Esophagus mucosa (tissue), 1 donor: ENCODE measurements around the gene ADGRL3. TPM values are rescaled to one million over a fixed set of nuclear protein-coding genes. Genes with fewer than 3 reads are reported as not detected.
"Not testable (repeated sequence)": the region's sequence is repeated elsewhere in the genome, so short reads cannot be mapped to it uniquely, and the experiment has no call there.

ENCODE experiments used
- ATAC-seq: fragments of 200-7000 bp; cut with Tn5 transposase; one replicate; pipeline ENCODE4 v1.9.1; 2020
- total RNA-seq: library from RNA; stranded (reverse); gene quantifications from one replicate; pipeline ENCODE4 v1.2.4, GENCODE V29; 2023
- donor health status: DM: yes; HTN: yes; CAD: no.

Gene ADGRL3
- total RNA-seq, 1 donor from 2014 or later = 4.1 TPM

DNA sequence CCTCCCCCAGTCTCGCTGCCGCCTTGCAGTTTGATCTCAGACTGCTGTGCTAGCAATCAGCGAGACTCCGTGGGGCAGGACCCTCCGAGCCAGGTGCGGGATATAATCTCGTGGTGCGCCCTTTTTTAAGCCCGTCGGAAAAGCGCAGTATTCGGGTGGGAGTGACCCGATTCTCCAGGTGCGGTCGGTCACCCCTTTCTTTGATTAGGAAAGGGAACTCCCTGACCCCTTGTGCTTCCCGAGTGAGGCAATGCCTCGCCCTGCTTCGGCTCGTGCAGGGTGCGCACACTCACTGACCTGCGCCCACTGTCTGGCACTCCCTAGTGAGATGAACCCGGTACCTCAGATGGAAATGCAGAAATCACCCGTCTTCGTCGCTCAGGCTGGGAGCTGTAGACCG lies 172.7 kb downstream of the ADGRL3 start:
- not testable (repeated sequence) for ATAC-seq

GRCh38 chr4:61373901-61374440 lies 173.8 kb downstream of the ADGRL3 start:
- no peak for ATAC-seq

- ATAC-seq = no peak
Measured at GRCh38 chr4:61374447-61374891, 174.3 kb downstream of the ADGRL3 start.

- ATAC-seq = peak; percentile 72
Measured at GRCh38 chr4:61375301-61375700, 175.2 kb downstream of the ADGRL3 start.

GRCh38 chr4:61376301-61376700 lies 176.2 kb downstream of the ADGRL3 start:
- no peak for ATAC-seq

- ATAC-seq = peak; percentile 63
Measured at GRCh38 chr4:61379406-61379805, 179.3 kb downstream of the ADGRL3 start.

DNA sequence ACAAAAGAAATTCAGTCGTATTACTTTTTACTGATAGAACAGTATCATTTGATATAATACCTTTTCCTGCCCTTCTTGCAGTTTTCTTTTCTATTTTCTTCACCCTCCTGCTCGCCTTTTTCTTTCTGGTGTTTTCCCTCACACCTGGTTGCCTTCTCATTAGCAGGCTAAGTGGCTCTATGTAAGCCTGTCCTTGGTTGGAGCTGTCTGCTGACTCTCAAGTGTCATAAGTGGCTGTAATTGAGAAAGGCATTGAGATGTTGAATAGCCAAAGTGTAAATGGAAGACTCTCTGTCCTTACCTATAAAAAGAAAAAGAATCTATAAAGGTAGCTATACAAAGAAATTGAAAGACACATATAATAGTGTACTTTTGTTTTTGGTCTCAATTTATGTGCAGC lies 180.7 kb downstream of the ADGRL3 start:
- no peak for ATAC-seq

- ATAC-seq = no peak
Measured at GRCh38 chr4:61385256-61385655, 185.1 kb downstream of the ADGRL3 start.

DNA sequence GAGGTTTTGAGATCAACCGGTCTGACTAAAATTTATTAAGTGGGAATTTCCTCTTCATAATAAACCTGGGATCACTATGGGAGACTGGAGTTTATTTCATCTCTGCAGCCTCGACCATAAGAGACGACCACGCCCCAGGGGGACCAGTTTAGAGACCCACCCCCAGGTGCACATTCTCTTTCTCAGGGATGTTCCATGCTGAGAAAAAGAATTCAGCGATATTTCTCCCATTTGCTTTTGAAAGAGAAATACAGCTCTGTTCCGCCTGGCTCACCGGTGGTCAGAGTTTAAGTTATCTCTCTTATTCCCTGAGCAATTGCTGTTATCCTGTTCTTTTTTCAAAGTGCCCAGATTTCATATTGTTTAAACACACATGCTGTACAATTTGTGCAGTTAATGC lies 187.2 kb downstream of the ADGRL3 start:
- ATAC-seq = not testable (repeated sequence)

DNA sequence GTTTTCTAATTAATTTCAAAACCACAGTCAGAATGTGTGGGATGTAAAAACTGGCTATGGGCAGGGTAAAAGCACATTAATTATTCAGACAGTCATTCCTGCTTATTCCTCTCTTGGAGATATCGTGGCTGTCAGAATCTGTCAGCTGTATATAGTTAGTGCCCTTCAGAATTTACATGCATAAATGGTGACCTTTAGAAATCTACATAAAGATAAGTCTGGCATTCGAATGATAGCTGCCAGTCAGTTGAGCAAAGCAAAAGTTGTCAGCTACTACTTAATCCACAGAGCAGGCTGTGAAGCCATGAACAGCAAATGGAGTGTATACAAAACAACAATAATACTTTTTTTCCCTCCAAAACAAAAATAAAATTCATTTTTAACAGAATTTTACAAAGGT lies 189.5 kb downstream of the ADGRL3 start:
- no peak for ATAC-seq

DNA sequence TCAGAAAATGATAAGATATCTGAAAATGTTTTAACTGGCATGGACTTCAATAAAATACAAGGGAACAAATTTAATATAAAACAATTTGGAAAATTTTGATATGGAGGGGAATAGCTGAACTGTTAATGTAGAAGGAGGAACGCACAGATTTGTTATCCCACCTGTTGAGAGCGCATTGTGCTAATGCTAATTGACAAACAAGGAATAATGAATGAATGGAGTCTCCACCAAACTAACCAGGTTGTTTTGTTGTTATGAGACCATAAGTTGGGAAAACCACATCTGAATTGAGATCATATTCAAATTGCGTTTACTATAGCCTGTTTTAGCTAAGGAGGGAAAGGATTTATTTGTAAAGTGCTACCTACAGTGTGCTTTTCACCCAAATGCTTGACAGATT lies 195.6 kb downstream of the ADGRL3 start:
- ATAC-seq = no peak

- peak; percentile 45 for ATAC-seq
Measured at GRCh38 chr4:61397174-61397573, 197.0 kb downstream of the ADGRL3 start.

DNA sequence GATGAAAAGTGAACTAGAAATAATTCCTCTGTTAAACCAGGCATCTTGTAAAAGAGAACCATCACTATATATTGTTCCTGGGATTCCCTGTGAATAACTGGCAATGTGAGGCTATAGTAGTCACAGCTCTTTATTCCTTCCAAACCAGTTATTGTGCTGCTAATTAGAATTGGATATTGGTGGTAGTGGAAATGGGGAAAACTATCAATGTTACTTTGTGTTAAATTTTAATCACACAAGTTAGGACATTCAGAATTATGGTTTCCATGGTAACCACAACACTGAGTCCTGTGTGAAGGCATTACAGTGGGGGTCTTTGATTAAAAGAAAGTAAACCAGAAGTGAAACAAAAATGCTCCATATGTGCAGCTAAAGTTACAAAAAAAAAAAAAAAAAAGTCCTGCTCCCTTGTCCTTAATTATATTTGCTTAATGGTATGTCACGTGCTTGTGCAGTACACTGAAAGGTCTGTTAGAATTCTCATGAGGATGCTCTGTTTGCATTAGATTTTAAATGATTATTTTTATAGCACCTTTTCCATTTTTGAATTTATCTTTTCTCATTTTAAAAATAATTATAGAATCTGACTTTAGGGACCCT lies 200.4 kb downstream of the ADGRL3 start:
- ATAC-seq = no peak

GRCh38 chr4:61401771-61402170 lies 201.6 kb downstream of the ADGRL3 start:
- no peak for ATAC-seq

DNA sequence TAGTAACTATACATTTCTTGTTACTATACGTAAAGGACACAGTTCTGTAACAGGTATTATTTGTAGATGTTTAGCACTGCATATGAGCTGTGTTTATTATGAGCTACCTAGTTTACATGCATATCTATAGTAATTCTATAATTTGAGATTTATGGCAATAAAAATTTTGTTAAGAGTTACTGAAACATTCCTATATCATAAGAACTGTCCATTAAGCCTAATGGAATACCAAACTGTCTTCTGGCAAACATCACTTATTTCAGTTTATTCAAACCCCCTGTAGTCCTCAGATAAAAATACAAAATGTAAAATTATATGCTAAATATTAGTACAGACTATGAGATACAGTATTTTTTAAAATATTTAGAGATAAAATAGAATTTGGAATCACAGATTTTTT lies 205.2 kb downstream of the ADGRL3 start:
- no peak for ATAC-seq

- ATAC-seq = no peak
Measured at GRCh38 chr4:61406677-61407076, 206.6 kb downstream of the ADGRL3 start.

- ATAC-seq = no peak
Measured at GRCh38 chr4:61407642-61408618, 207.8 kb downstream of the ADGRL3 start.

GRCh38 chr4:61408861-61409260 lies 208.7 kb downstream of the ADGRL3 start:
- ATAC-seq = no peak

- no peak for ATAC-seq
Measured at GRCh38 chr4:61411241-61411640, 211.1 kb downstream of the ADGRL3 start.

DNA sequence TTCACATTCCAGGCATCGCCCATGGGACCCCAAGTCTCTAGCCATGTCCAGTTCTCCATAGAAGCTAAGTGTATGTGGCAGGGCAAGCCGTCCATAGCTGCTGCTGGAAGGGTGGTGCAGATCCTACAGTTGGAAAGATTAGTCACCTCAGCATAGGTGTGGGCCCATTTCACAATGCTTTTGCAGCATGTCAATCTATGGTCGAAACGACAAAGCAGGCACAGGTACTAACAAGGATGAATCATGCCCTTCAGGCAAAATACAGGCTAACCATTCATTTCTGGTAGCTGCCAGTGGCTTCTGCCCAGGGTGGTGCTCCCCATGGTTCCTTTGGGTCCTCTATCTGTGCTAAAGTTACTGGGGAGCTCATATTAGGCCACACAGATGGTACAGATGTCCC lies 225.2 kb downstream of the ADGRL3 start:
- peak; percentile 94 for ATAC-seq

DNA sequence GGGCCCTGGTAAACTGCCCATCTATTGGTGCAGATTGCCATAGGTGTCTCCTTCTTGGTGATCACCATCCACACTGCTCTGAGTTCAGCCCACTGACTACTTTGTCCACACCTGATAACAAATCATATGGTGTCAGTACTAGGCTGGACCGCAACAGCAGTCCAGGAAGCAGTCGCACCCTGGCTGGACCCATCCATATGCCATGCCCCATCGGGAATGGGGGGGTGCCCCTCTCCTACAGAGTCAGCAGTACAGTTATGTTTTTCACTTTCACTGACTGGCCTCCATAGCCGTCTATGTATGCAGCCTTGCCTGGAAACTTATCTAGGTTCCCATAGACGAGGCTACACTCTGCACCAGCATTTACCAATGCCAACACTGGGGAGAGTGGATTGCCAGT lies 226.1 kb downstream of the ADGRL3 start:
- ATAC-seq = no peak

DNA sequence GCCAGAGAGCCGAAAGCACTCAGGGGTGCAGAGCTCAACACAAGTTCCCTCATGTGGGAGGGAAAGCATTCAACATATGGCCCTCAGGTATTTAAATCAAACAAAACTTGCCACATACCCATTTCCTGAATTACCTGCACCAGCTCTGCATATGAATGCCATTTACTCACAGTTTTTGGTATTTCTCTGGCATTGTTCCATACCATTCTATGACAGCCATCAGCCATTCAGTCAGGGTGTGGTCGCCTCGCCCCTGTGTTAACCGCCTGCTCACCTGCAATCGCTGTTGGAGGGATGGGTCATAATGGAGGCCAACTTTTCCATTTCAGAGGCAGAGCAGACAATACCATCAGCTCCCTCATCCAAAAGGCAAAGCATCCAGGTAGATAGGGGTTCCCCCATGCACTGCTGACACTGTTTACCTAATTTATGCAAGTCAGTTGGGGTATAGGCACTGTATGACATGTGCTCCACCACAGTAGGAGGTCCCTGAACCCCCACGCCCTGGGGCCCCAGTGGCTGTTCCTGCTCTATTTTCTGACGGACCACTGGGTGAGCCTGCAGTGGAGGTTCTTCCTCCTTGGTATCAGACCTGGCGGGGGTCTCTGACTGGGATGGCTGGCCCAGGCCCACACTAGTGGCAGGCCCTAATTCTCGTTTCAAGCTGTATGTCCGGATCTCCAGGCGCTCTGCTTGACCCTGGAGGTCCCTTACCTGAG lies 227.1 kb downstream of the ADGRL3 start:
- peak; percentile 90 for ATAC-seq
